ENCODE measurements around the gene ADGRL3. TPM values are rescaled to one million over a fixed set of nuclear protein-coding genes. Genes with fewer than 3 reads are reported as not detected.

Gene ADGRL3
- polyA plus RNA-seq, 1 experiment: 0.01 TPM

GRCh38 chr4:61580721-61581377 is 380.7 kb downstream of the ADGRL3 start:
- DNase-seq (ENCODE audit: low read depth): no peak
- CTCF ChIA-PET: no interaction called here

GRCh38 chr4:61583696-61584095 is 383.6 kb downstream of the ADGRL3 start:
- no peaks in the 10 kb centered on the region for H3K27me3 ChIP-seq (ENCODE audit: control insufficient read depth, insufficient read depth, low read length)
- ChIA-PET CTCF (no interaction called here), POLR2A (no interaction called here)
- no peak overlapping the region for H3K4me3 ChIP-seq (ENCODE audit: low read depth, low read length)
- H3K36me3 ChIP-seq (ENCODE audit: control insufficient read depth, insufficient read depth, low read length): no peaks in the 10 kb centered on the region
- no peak for TF ChIP-seq CTCF (IDR thresholded peaks at IDR 0.05; ENCODE audit: insufficient read depth, low read depth, low read length)
- no peak for DNase-seq (ENCODE audit: low read depth)

More at GRCh38 chr4:61580721-61581377, 380.7 kb downstream of the ADGRL3 start:
- POLR2A ChIA-PET: no interaction called here
- no peak overlapping the region for H3K4me3 ChIP-seq (ENCODE audit: low read depth, low read length)
- no peak for TF ChIP-seq CTCF (IDR thresholded peaks at IDR 0.05; ENCODE audit: insufficient read depth, low read depth, low read length)
- no peaks in the 10 kb centered on the region for H3K36me3 ChIP-seq (ENCODE audit: control insufficient read depth, insufficient read depth, low read length)
- no peaks in the 10 kb centered on the region for H3K27me3 ChIP-seq (ENCODE audit: control insufficient read depth, insufficient read depth, low read length)

GRCh38 chr4:61588621-61589402 is 388.7 kb downstream of the ADGRL3 start:
- Histone ChIP-seq H3K36me3 (ENCODE audit: control insufficient read depth, insufficient read depth, low read length) (no peaks in the 10 kb centered on the region), H3K27me3 (ENCODE audit: control insufficient read depth, insufficient read depth, low read length) (no peaks in the 10 kb centered on the region), H3K4me3 (ENCODE audit: low read depth, low read length) (no peak overlapping the region)
- ChIA-PET POLR2A (no interaction called here), CTCF (no interaction called here)
- TF ChIP-seq CTCF (IDR thresholded peaks at IDR 0.05; ENCODE audit: insufficient read depth, low read depth, low read length): no peak
- no peak for DNase-seq (ENCODE audit: low read depth)

GRCh38 chr4:61590881-61591280 is 390.8 kb downstream of the ADGRL3 start:
- no peak for DNase-seq (ENCODE audit: low read depth)
- ChIA-PET POLR2A (no interaction called here), CTCF (no interaction called here)
- Histone ChIP-seq H3K27me3 (ENCODE audit: control insufficient read depth, insufficient read depth, low read length) (no peaks in the 10 kb centered on the region), H3K36me3 (ENCODE audit: control insufficient read depth, insufficient read depth, low read length) (no peaks in the 10 kb centered on the region), H3K4me3 (ENCODE audit: low read depth, low read length) (no peak overlapping the region)
- no peak for TF ChIP-seq CTCF (IDR thresholded peaks at IDR 0.05; ENCODE audit: insufficient read depth, low read depth, low read length)

- no peak for TF ChIP-seq CTCF (IDR thresholded peaks at IDR 0.05; ENCODE audit: insufficient read depth, low read depth, low read length)
- H3K27me3 ChIP-seq (ENCODE audit: control insufficient read depth, insufficient read depth, low read length): no peaks in the 10 kb centered on the region
- no peak overlapping the region for H3K4me3 ChIP-seq (ENCODE audit: low read depth, low read length)
- H3K36me3 ChIP-seq (ENCODE audit: control insufficient read depth, insufficient read depth, low read length): no peaks in the 10 kb centered on the region
- ChIA-PET POLR2A (no interaction called here), CTCF (no interaction called here)
- no peak for DNase-seq (ENCODE audit: low read depth)
Observed at GRCh38 chr4:61596606-61597340, 396.6 kb downstream of the ADGRL3 start.
